Aorta (tissue), 5 donors: ENCODE results near the gene TCAP. TPM values are rescaled to one million over a fixed set of nuclear protein-coding genes. Genes with fewer than 3 reads are reported as not detected.

Experiments
- ATAC-seq: fragments of 200-7000 bp; cut with Tn5 transposase; one replicate; pipeline ENCODE4 v1.9.1; 2022; ENCODE audit warnings: moderate library complexity; ENCODE audit not compliant: low FRiP score
- DNase-seq, 2 donors: peaks; one replicate each; pipeline ENCODE4 v3.0.0-alpha.2; 2020
- H3K27ac ChIP-seq, 2 donors: one replicate each; pipeline ENCODE4 v1.5.1; 2013; ENCODE audit warnings: low read length in 2 of 2, mild to moderate bottlenecking in 2 of 2, moderate library complexity in 2 of 2, control low read depth in 1 of 2, inconsistent platforms in 1 of 2, low read depth in 1 of 2
- H3K27me3 ChIP-seq, 2 donors: one replicate each; pipeline ENCODE4 v1.6.1; 2013; ENCODE audit warnings: control low read depth in 1 of 2, low read length in 1 of 2, mild to moderate bottlenecking in 1 of 2, moderate library complexity in 1 of 2; ENCODE audit not compliant: insufficient read depth in 2 of 2, control insufficient read depth in 1 of 2
- H3K36me3 ChIP-seq, 2 donors: one replicate each; pipeline ENCODE4 v1.6.1; 2013; ENCODE audit warnings: control low read depth in 1 of 2, low read length in 1 of 2, mild to moderate bottlenecking in 1 of 2; ENCODE audit not compliant: insufficient read depth in 2 of 2, control insufficient read depth in 1 of 2
- H3K4me1 ChIP-seq, 2 donors: one replicate each; pipeline ENCODE4 v1.6.1; 2013; ENCODE audit warnings: low read length in 2 of 2, control low read depth in 1 of 2, mild to moderate bottlenecking in 1 of 2, moderate library complexity in 1 of 2; ENCODE audit not compliant: insufficient read depth in 2 of 2, control insufficient read depth in 1 of 2
- H3K4me3 ChIP-seq, 2 donors: one replicate each; pipeline ENCODE4 v1.5.1; 2013; ENCODE audit warnings: low read length in 2 of 2, control low read depth in 1 of 2, mild to moderate bottlenecking in 1 of 2
- H3K9me3 ChIP-seq: one replicate; pipeline ENCODE4 v1.6.1; 2013; ENCODE audit warnings: mild to moderate bottlenecking, low read length; ENCODE audit not compliant: control insufficient read depth
- WGBS, 2 donors: extraction: QIAGEN DNeasy Blood & Tissue Kit; methylation state at CpG; one replicate each; pipeline ENCODE4 v1.1.7; 2013; 5-methylcytosine and 5-hydroxymethylcytosine counted together
- intact Hi-C, 2 donors: fragments of 100-400 bp; cut with DNase I; formaldehyde crosslinking; loops; one replicate each; pipeline versions ENCODE4 v1.14.2 to v1.15.0; 2022
- polyA plus RNA-seq, 2 donors: library from polyadenylated mRNA; stranded (reverse); fragments of 200-250 nt; gene quantifications; one replicate each; pipeline ENCODE4 v1.2.3, GENCODE V29; 2013
- total RNA-seq, 2 donors: library from RNA; stranded (reverse); fragmentation: NEBNext Ultra II Directional; extraction: Animal tissue kit (Norgen Biotek cat#: 25700); gene quantifications; one replicate each; pipeline ENCODE4 v1.2.1, GENCODE V29; 2021
- donor health status: healthy with polysubstance abuse.
- donor health status: Bipolar disorder and iron deficiency.
- donor health status: DM: no; HTN: no; CAD: no.
- donor health status: DM: no; HTN: no; CAD: no.
- donor health status: DM: yes; HTN: yes; CAD: no.

The TCAP gene
- total and polyA plus RNA-seq, 4 donors, result 1.9 to 9.3 (median 3.6) TPM

DNA sequence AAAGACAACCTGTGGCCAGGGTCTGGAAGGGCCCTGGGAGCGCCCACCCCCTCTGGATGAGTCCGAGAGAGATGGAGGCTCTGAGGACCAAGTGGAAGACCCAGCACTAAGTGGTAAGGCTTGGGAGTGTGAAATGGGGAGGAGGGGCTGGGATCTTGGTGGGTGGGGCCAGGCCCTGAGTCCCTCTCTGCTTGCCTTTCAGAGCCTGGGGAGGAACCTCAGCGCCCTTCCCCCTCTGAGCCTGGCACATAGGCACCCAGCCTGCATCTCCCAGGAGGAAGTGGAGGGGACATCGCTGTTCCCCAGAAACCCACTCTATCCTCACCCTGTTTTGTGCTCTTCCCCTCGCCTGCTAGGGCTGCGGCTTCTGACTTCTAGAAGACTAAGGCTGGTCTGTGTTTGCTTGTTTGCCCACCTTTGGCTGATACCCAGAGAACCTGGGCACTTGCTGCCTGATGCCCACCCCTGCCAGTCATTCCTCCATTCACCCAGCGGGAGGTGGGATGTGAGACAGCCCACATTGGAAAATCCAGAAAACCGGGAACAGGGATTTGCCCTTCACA lies 29.5 kb upstream of the TCAP start:
- Histone ChIP-seq H3K4me3 (no peak overlapping the region), H3K27me3 (no peaks in the 10 kb centered on the region), H3K4me1 (no peaks in the 10 kb centered on the region), H3K36me3 (no peaks in the 10 kb centered on the region), H3K27ac (no peak overlapping the region), H3K9me3 (no peaks in the 10 kb centered on the region)
- WGBS, 2 donors, result 92 to 94% methylated on average over 8 of the region's 8 CpGs
- no peak for DNase-seq
- ATAC-seq, result no peak
- intact Hi-C loops, result loop anchor here (5.0 kb wide), 4 partner anchors 37 to 117 kb away; partner anchors contain the start of gene MIEN1 (in 1 of the 2)

DNA sequence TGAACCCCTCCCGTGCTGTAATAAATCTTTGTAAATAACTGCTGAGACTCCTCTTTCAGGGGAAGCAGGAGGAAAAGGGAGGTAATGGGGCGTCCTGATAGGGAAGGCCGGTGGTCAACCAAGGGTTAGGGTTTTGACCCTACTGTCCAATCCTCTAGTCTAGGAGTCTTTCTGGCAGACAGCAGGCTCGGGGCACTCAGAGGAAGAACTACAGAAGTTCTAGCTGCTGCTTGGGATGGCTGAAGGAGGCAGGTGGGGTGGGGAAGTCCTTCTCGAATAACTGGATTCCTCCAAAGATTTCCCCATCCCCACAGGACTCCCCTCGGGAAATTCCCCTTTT lies 28.6 kb upstream of the TCAP start:
- intact Hi-C loops, result loop anchor here (5.0 kb wide), 4 partner anchors 36 to 116 kb away; partner anchors contain the start of gene MIEN1 (in 1 of the 2)
- Histone ChIP-seq H3K4me1 (no peaks in the 10 kb centered on the region), H3K27ac (peak overlapping the region in 1 of 2 donors; percentile 55), H3K4me3 (peak overlapping the region; percentile 36 to 91), H3K9me3 (no peaks in the 10 kb centered on the region), H3K27me3 (no peaks in the 10 kb centered on the region), H3K36me3 (no peaks in the 10 kb centered on the region)
- 24 to 25% methylated on average over 6 of the region's 6 CpGs for WGBS, 2 donors
- no peak for ATAC-seq
- no peak for DNase-seq

DNA sequence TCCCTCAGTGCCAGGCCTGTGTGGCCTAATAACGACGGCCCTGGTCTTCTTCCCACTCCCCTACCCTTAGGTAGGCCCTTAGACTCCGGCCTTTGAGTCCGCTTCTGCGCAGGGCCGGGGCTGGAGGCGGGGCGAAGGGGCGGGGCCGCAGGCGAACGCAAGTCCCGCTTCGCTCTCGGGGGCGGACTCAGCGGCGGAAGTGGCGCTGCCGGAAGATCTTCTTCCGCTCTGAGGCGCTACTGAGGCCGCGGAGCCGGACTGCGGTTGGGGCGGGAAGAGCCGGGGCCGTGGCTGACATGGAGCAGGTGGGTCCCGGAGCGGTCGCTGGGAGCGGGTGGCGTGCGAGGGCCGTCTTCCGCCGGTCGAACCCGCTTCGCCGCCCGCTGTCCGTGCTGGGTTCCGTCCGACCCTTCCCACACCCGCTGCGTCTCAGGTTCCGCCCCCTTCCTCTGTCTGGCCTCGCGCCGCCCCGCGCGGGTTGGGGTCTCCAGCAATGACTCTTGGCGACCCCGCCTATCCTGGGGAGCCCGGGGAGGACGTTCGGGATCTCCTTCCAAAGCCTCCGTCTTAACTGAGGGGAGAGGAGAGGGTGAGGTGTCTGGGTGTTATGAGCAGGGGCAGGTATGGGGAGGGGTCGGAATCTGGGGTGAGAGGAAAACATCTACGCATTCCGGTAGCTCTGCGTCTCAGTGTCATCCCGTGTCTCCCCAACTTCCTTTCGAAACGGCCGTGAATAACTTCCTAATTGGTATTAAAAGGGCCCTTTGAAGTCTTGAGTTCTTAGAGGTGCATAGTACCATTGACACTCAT lies 28.0 kb upstream of the TCAP start, which contains the start of gene STARD3:
Gene STARD3, plus strand, starts transcription at position 218 of the 810 bp plus-strand sequence. CDS start 16,388 bp downstream, outside the sequence.
- DNase-seq (peak; percentile 96 to 98), ATAC-seq (peak; percentile 94)
- Histone ChIP-seq H3K27ac (peak within 1 kb of the TSS in 1 of 2 donors; percentile 55), H3K4me1 (no peaks in the 10 kb centered on the region), H3K9me3 (no peaks in the 10 kb centered on the region), H3K27me3 (no peaks in the 10 kb centered on the region), H3K36me3 (no peaks in the 10 kb centered on the region), H3K4me3 (peak within 1 kb of the TSS; percentile 78 to 91)
- intact Hi-C loops, result loop anchor here (5.0 kb wide), 4 partner anchors 35 to 115 kb away; partner anchors contain the start of gene MIEN1 (in 1 of the 2)
- WGBS, 2 donors, result 0% methylated on average over 60 to 69 of the region's 69 CpGs

DNA sequence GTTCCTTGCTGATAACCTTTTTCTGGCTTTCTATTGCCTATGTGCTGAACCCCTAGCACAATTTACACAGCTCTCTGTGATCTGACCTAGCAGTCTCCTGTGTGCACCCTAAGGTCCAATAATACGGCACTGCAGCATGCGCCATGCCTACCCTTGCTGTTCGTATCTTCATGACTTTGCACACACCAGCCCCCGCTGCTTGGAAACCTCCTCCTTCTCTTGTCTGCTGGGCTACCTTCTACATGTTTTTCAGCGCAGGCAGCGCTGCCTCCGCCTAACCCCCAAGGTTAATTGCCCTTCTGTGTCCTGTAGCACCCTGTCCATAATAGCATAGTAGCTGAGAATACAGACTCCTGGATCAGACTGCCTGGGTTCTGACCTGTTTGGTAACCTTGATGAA lies 26.8 kb upstream of the TCAP start:
- intact Hi-C loops, result loop anchor here (5.0 kb wide), 4 partner anchors 34 to 114 kb away; partner anchors contain the start of gene MIEN1 (in 1 of the 2)
- H3K4me1 ChIP-seq, result no peaks in the 10 kb centered on the region
- no peak overlapping the region for H3K4me3 ChIP-seq
- H3K36me3 ChIP-seq, result no peaks in the 10 kb centered on the region
- ATAC-seq (no peak), DNase-seq (no peak)
- H3K9me3 ChIP-seq, result no peaks in the 10 kb centered on the region
- H3K27ac ChIP-seq, result no peak overlapping the region
- H3K27me3 ChIP-seq, result no peaks in the 10 kb centered on the region
- WGBS, 2 donors, result 89 to 90% methylated on average over 7 of the region's 7 CpGs

DNA sequence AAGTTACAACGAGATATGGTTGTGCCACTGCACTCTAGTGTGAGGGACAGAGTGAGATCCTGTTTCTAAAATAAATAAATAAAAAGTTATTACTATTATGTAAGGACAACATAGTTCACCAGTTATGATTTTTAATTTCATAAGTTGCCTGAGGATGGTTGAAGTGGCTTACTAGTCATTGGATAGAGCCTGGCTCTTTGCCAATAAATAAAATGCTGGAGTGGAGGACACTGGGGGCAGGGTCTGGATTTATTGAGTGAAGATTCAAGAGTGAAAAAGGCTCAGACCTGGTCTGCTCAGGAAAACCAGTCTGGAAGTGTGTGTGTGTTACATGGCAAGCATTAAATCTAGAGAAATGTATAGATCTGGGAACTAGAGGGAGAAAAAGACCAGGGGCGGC lies 26.1 kb upstream of the TCAP start:
- 84 to 89% methylated on average over 2 of the region's 2 CpGs for WGBS, 2 donors
- H3K9me3 ChIP-seq, result no peaks in the 10 kb centered on the region
- H3K27ac ChIP-seq, result no peak overlapping the region
- H3K4me3 ChIP-seq, result no peak overlapping the region
- no peaks in the 10 kb centered on the region for H3K27me3 ChIP-seq
- H3K36me3 ChIP-seq, result no peaks in the 10 kb centered on the region
- DNase-seq, result no peak
- no peaks in the 10 kb centered on the region for H3K4me1 ChIP-seq
- intact Hi-C loops, result loop anchor here (5.0 kb wide), 4 partner anchors 33 to 113 kb away; partner anchors contain the start of gene MIEN1 (in 1 of the 2)
- ATAC-seq, result no peak

DNA sequence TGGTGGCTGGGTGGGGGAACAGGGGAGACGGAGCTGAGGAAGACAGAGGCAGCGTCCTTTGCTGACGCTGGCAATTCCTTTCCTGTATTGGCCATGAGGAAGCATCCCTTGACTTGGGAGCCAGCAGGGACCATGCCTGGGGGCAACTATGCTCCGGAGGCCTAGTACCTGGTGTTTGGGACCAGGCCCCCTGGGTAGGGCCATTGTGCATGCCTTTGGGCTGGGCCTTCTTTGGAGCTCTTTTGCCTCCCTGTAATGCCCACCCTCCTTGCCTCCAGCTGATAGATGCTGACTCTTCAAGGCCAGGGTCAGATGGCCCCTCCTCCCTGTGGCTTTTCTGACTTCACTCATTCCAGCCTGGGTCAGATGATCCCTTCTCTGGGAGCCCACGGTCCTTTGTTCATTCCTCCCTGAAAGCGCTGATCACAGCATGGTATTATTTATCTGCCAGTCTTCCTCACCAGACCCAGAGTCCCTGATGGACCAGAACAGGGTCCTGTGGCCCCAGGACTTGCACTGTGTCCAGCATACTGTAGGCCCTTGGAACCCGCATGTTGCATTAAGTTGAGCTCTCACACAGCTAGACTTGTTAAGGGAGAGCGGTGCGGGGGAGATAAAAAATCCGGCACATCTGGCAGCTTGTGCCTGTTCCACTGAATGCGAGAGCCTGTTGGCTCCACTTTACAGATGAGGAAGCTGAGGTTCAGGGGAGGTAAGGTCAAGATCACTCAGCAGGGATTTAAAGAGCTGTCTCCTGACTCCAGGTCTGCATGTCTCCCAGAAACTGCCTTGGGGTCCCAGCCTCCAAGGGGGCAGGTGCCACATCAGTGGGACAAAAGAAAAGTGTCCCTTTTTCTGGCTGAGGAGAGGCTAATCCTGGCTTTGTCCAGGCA lies 25.3 kb upstream of the TCAP start:
- WGBS, 2 donors, result 85% methylated on average over 11 of the region's 11 CpGs
- H3K4me3 ChIP-seq, result no peak overlapping the region
- H3K9me3 ChIP-seq, result no peaks in the 10 kb centered on the region
- no peaks in the 10 kb centered on the region for H3K36me3 ChIP-seq
- no peak overlapping the region for H3K27ac ChIP-seq
- no peaks in the 10 kb centered on the region for H3K4me1 ChIP-seq
- intact Hi-C loops, result loop anchor here (5.0 kb wide), 4 partner anchors 32 to 112 kb away; partner anchors contain the start of gene MIEN1 (in 1 of the 2)
- DNase-seq (no peak), ATAC-seq (no peak)
- H3K27me3 ChIP-seq, result no peaks in the 10 kb centered on the region

DNA sequence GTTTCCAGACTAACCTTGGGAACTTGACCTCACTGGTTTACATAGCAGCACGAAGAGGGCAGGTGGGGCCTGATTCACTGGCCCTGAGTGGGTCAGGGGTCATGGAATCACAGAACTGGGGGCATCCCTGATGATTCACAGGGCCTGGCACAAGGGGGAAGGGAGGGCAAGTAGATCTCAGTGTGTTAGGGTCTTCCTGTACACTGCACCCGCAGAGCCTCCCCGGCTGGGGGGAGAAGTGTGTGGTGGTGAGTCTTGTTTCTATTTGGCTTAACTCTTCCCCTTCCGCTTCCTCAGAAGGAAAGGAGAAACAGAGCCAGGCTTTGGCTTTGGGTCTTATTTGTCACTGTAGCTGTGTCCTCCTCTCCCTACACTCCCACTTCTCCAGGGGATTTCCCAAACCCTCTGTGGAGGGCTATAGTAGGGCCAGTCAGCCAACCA lies 24.5 kb upstream of the TCAP start:
- H3K4me1 ChIP-seq, result no peaks in the 10 kb centered on the region
- DNase-seq (no peak), ATAC-seq (no peak)
- WGBS, 2 donors, result 55 to 58% methylated on average over 4 of the region's 4 CpGs
- no peaks in the 10 kb centered on the region for H3K27me3 ChIP-seq
- no peaks in the 10 kb centered on the region for H3K36me3 ChIP-seq
- no peak overlapping the region for H3K4me3 ChIP-seq
- intact Hi-C loops, result no loop called here
- no peaks in the 10 kb centered on the region for H3K9me3 ChIP-seq
- H3K27ac ChIP-seq, result no peak overlapping the region

DNA sequence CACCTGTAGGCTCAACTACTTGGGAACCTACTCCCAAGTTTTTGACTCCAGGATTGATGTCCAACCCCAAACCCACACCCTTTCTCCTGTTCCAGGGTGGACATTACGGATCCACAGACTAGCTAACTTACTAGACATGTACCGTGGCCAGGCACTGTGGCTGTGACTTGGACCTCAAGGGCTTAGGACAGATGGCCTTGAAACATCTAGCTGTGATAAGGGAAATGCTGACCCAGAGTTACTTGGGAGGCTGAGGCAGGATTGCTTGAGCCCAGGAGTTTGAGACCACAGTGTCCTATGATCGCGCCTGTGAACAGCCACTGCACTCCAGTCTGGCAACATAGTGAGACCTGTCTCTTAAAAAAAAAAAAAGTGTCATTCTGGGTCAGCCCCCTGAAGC lies 24.1 kb upstream of the TCAP start:
- WGBS, 2 donors, result 94 to 95% methylated on average over 4 of the region's 4 CpGs

More for the DNA sequence above, 24.1 kb upstream of the TCAP start:
- H3K27me3 ChIP-seq, result no peaks in the 10 kb centered on the region
- H3K4me1 ChIP-seq, result no peaks in the 10 kb centered on the region
- DNase-seq, result no peak
- H3K36me3 ChIP-seq, result no peaks in the 10 kb centered on the region
- intact Hi-C loops, result no loop called here
- no peak overlapping the region for H3K4me3 ChIP-seq
- ATAC-seq, result no peak
- H3K9me3 ChIP-seq, result no peaks in the 10 kb centered on the region
- H3K27ac ChIP-seq, result no peak overlapping the region
